IMR-90 (cell line): Measurements from ENCODE around the gene TRAPPC10. TPM values are rescaled to one million over a fixed set of nuclear protein-coding genes. Genes with fewer than 3 reads are reported as not detected.

Experiments used
- ATAC-seq: fragments of 200-7000 bp; cut with Tn5 transposase; 2 replicates; pipeline ENCODE4 v1.9.1; 2020; ENCODE audit warnings: low read depth, mild to moderate bottlenecking, moderate library complexity
- BruUV-seq: library from RNA; stranded (reverse); fragments of 400-500 nt; replicated peaks from 2 replicates; lab custom pipeline; 2021; lab: Mats Ljungman, UMichigan
- CTCF ChIA-PET: fragments of 300-600 bp; formaldehyde crosslinking; extraction: SDS; loops from one replicate; lab custom pipeline; 2021; ENCODE audit warnings: antibody characterized with exemption; lab: Yijun Ruan, JAX
- POLR2A ChIA-PET: fragments of 300-600 bp; sonication (Branson Sonifier 250); formaldehyde crosslinking; loops from one replicate; lab custom pipeline; 2022; ENCODE audit warnings: antibody characterized with exemption; ENCODE audit not compliant: unreplicated experiment; lab: Charles Lee
- DNase-seq: peaks from one replicate; pipeline ENCODE4 v3.0.0; 2013
- H2AFZ ChIP-seq: replicated peaks from 2 replicates; pipeline ENCODE3; 2013; ENCODE audit warnings: low read length, mild to moderate bottlenecking; ENCODE audit not compliant: poor library complexity
- H2AK5ac ChIP-seq: 2 replicates; pipeline ENCODE4 v1.6.1; 2013; ENCODE audit warnings: low read depth, low read length, inconsistent platforms
- H2AK9ac ChIP-seq: replicated peaks from 2 replicates; pipeline ENCODE3; 2013; ENCODE audit warnings: mild to moderate bottlenecking, low read depth, low read length, moderate library complexity; ENCODE audit not compliant: poor library complexity
- H2BK120ac ChIP-seq: 2 replicates; pipeline ENCODE4 v1.6.1; 2013; ENCODE audit warnings: low read depth, low read length, inconsistent platforms
- H2BK15ac ChIP-seq: 3 replicates; pipeline ENCODE4 v1.6.1; 2013; ENCODE audit warnings: low read depth, low read length, inconsistent platforms
- H2BK20ac ChIP-seq: 2 replicates; pipeline ENCODE4 v1.6.1; 2013; ENCODE audit warnings: low read depth, mild to moderate bottlenecking, inconsistent platforms, low read length, moderate library complexity
- H2BK5ac ChIP-seq: 2 replicates; pipeline ENCODE4 v1.6.1; 2013; ENCODE audit warnings: mild to moderate bottlenecking, low read depth, low read length, inconsistent platforms; ENCODE audit not compliant: poor library complexity, severe bottlenecking
- H3K14ac ChIP-seq: replicated peaks from 2 replicates; pipeline ENCODE4 v1.6.1; 2013; ENCODE audit warnings: low read depth, low read length, inconsistent platforms
- H3K18ac ChIP-seq: 2 replicates; pipeline ENCODE4 v1.6.1; 2013; ENCODE audit warnings: low read depth, low read length, control low read depth
- H3K23ac ChIP-seq: 2 replicates; pipeline ENCODE4 v1.6.1; 2013; ENCODE audit warnings: low read depth, low read length, inconsistent platforms
- H3K27ac ChIP-seq: 2 replicates; pipeline ENCODE4 v1.5.1; 2013; ENCODE audit warnings: mild to moderate bottlenecking, control low read depth, low read length; ENCODE audit not compliant: insufficient read depth
- H3K27me3 ChIP-seq: 2 replicates; pipeline ENCODE4 v1.6.1; 2013; ENCODE audit warnings: low read length; ENCODE audit not compliant: control insufficient read depth, insufficient read depth
- H3K36me3 ChIP-seq: 2 replicates; pipeline ENCODE4 v1.6.1; 2013; ENCODE audit warnings: low read length, mixed read lengths; ENCODE audit not compliant: control insufficient read depth, insufficient read depth
- H3K4ac ChIP-seq: 2 replicates; pipeline ENCODE4 v1.6.1; 2013; ENCODE audit warnings: low read depth, low read length, inconsistent platforms
- H3K4me1 ChIP-seq: 2 replicates; pipeline ENCODE4 v1.6.1; 2013; ENCODE audit warnings: low read length, mixed read lengths; ENCODE audit not compliant: control insufficient read depth, insufficient read depth
- H3K4me2 ChIP-seq: 2 replicates; pipeline ENCODE4 v1.6.1; 2013; ENCODE audit warnings: low read depth, mild to moderate bottlenecking, control low read depth, low read length, moderate library complexity
- H3K4me3 ChIP-seq: 2 replicates; pipeline ENCODE4 v1.5.1; 2013; ENCODE audit warnings: low read depth, mild to moderate bottlenecking, control low read depth, low read length, moderate library complexity; ENCODE audit not compliant: insufficient read depth
- H3K56ac ChIP-seq: 2 replicates; pipeline ENCODE4 v1.6.1; 2013; ENCODE audit warnings: low read length, inconsistent platforms; ENCODE audit not compliant: insufficient read depth; ENCODE audit errors: extremely low read depth
- H3K79me1 ChIP-seq, 2 experiments: 2 replicates each; pipeline ENCODE4 v1.6.1; 2013; ENCODE audit warnings: low read length in 2 of 2, inconsistent platforms in 1 of 2, low read depth in 1 of 2
- H3K9ac ChIP-seq: 2 replicates; pipeline ENCODE4 v1.6.1; 2013; ENCODE audit warnings: low read depth, low read length, control low read depth
- H3K9me1 ChIP-seq: 2 replicates; pipeline ENCODE4 v1.6.1; 2013; ENCODE audit warnings: low read length, inconsistent platforms; ENCODE audit not compliant: insufficient read depth
- H3K9me3 ChIP-seq: 2 replicates; pipeline ENCODE4 v1.6.1; 2013; ENCODE audit warnings: low read length; ENCODE audit not compliant: control insufficient read depth, insufficient read depth
- H4K20me1 ChIP-seq: 2 replicates; pipeline ENCODE4 v1.6.1; 2013; ENCODE audit warnings: low read length, inconsistent platforms; ENCODE audit not compliant: insufficient read depth
- H4K5ac ChIP-seq: 2 replicates; pipeline ENCODE4 v1.6.1; 2013; ENCODE audit warnings: mild to moderate bottlenecking, low read depth, low read length, control low read depth
- H4K8ac ChIP-seq, 2 experiments: 2 replicates each; pipeline ENCODE4 v1.6.1; 2013; ENCODE audit warnings: low read depth in 2 of 2, low read length in 2 of 2, control low read depth in 1 of 2, inconsistent platforms in 1 of 2
- H4K91ac ChIP-seq: 2 replicates; pipeline ENCODE4 v1.6.1; 2013; ENCODE audit warnings: low read depth, low read length, inconsistent platforms; ENCODE audit not compliant: insufficient read depth
- RCOR1 ChIP-seq: IDR thresholded peaks from 2 replicates; pipeline ENCODE4 v1.6.1; 2012; ENCODE audit warnings: mild to moderate bottlenecking, low read length, improper control_type of control experiment; ENCODE audit not compliant: insufficient replicate concordance
- WGBS, 2 experiments: methylation state at CpG; one replicate each; pipeline versions ENCODE4 v1.1.5 to v1.1.7; 2013; ENCODE audit warnings: missing lambda C conversion rate in 2 of 2; ENCODE audit not compliant: insufficient read length in 1 of 2; ENCODE audit errors: extremely low coverage in 2 of 2; 5-methylcytosine and 5-hydroxymethylcytosine counted together
- dilution Hi-C: fragments of 300-500 bp; cut with HindIII; formaldehyde crosslinking; loops from one replicate; pipeline ENCODE4 v1.14.3; 2018; ENCODE audit warnings: low sequenced_read_pairs; ENCODE audit not compliant: unreplicated experiment
- in situ Hi-C: fragments of 300-500 bp; cut with MboI; formaldehyde crosslinking; loops from 3 replicates; pipeline ENCODE4 v1.14.3; 2019; ENCODE audit warnings: low sequenced_read_pairs, inconsistent platforms, mixed read lengths
- intact Hi-C: fragments of 100-400 bp; cut with micrococcal nuclease; formaldehyde crosslinking; loops from 2 replicates; pipeline ENCODE4 v1.10.0; 2022
- polyA plus RNA-seq, 3 experiments: library from polyadenylated mRNA; depleted of rRNA; stranded (reverse); fragments of >200 nt; gene quantifications; 2 replicates each; pipeline ENCODE4 v1.2.3, GENCODE V29; 2012; ENCODE audit warnings: low replicate concordance in 1 of 3
- total RNA-seq: library from RNA; depleted of rRNA; stranded (reverse); fragments of >200 nt; gene quantifications from 2 replicates; pipeline ENCODE4 v1.2.3, GENCODE V29; 2012
- TF ChIP-seq, protein P1 (sequence below): fragments of 150-350 bp; IDR thresholded peaks from 2 replicates; pipeline ENCODE4 v1.6.1; 2017; ENCODE audit warnings: mild to moderate bottlenecking, antibody characterized with exemption, low read length, low read depth

TRAPPC10 gene
- total and polyA plus RNA-seq, 2 of the 4 experiments (the other 2 are of a cell fraction): 17.8 to 18.1 TPM

DNA sequence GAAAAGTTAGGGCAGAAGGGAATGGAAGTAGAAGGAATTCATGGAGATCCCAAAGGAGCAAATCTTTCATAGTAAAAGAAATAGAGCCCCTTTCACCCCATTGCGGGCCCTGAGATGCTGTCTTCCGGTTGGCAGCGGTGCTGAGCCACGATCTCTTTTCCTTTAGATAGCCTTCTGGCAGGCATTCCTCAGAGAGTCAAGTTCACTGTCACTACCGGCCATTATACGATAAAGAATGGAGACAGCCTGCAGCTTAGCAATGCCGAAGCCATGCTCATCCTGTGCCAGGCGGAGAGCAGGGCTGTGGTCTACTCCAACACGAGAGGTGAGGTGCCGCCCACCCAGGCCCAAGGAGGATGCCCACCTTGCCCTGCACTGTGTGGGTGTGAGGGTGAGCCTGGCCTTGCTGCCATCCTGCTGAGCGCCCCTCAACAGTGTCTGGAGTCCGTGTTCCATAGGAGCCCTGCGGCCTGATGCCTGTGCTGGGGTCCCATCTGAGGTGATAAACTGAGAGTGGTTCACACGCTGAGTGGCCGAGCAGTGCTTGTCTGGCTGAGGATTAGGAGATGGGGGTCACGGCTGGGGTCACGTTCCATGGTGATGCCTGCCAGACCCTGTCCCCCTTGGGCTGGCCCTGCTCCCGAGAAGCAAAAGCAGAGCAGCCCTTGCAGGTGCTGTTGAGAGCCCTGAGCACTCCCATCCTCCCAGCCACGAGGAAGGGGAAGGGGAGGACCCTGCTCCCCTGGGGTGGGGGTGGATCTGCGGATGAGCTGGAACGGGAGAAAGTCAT, 74.7 kb downstream of the TRAPPC10 start (continued):
- TF ChIP-seq, protein P1, sequence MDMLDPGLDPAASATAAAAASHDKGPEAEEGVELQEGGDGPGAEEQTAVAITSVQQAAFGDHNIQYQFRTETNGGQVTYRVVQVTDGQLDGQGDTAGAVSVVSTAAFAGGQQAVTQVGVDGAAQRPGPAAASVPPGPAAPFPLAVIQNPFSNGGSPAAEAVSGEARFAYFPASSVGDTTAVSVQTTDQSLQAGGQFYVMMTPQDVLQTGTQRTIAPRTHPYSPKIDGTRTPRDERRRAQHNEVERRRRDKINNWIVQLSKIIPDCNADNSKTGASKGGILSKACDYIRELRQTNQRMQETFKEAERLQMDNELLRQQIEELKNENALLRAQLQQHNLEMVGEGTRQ: no peak

DNA sequence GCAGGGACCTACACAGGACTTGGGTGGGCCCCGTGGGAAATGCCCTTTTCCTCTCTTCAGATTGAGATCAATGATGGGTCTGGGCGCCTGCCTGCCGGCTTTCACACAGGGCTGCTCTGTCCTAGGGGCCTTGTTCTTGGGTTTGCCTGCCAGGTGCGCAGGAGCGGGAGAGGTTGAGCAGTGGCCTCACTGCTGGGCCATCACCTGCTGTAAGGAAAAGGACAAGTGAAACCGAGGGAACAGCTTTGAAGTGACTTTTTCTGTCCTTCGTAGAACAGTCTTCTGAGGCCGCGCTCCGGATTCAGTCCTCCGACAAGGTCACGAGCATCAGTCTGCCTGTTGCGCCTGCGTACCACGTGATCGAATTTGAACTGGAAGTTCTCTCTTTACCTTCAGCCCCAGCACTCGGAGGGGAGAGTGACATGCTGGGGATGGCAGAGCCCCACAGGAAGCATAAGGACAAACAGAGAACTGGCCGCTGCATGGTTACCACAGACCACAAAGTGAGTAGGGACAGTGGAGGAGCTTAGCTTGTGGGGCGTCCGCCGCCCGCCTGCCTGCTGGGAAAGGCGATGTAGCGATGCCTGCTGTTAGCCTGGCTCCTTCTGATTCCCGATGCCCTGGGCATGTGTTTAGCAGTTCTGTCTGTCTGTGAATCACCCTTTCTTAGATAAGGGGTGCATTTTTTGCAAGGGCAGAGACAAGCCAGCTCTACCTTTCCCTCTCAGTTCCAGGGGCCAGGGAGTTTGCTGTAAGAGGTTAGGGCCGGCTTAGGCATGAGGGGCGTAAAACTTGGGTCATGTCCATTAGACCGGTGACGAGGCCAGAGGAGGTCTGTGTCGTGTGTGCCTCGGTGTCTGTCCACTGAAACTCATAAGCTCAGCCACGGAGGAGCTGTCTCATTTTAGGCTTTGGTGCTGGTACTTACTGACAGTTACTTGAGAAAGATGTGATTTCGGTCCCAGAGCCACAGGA, 75.6 kb downstream of the TRAPPC10 start:
- Histone ChIP-seq H3K27ac (no peak overlapping the region), H4K5ac (no peak overlapping the region), H3K27me3 (no peaks in the 10 kb centered on the region), H3K4ac (no peak overlapping the region), H3K14ac (no peak overlapping the region), H2BK120ac (no peak overlapping the region), H4K20me1 (peaks cover 4% of the 10 kb centered on the region; the same call in 1 of the 2 replicates), H3K9me1 (peaks cover 11% of the 10 kb centered on the region; the same call in 1 of the 2 replicates), H2BK5ac (no peak overlapping the region), H2BK15ac (no peak overlapping the region), H3K4me1 (no peaks in the 10 kb centered on the region), H4K91ac (no peak overlapping the region), H3K4me3 (no peak overlapping the region), H3K36me3 (peaks cover 66% of the 10 kb centered on the region), H3K4me2 (no peak overlapping the region), H2AFZ (no peak overlapping the region), H4K8ac (no peak overlapping the region), H3K79me1 (peaks cover 7 to 33% of the 10 kb centered on the region in 2 experiments), H3K9me3 (no peaks in the 10 kb centered on the region), H3K23ac (no peak overlapping the region), H3K18ac (no peak overlapping the region), H2BK20ac (no peak overlapping the region), H3K9ac (no peak overlapping the region), H3K56ac (no peak overlapping the region), H2AK5ac (no peak overlapping the region), H2AK9ac (no peak overlapping the region)
- no peak for TF ChIP-seq RCOR1
- ChIA-PET POLR2A (no interaction called here), CTCF (no interaction called here)
- ATAC-seq (no peak), DNase-seq (no peak)
- 97% methylated on average over 14 of the region's 33 CpGs; no CpG with 5 or more reads in 1 of the 2 experiments for WGBS, 2 experiments
- intact Hi-C loops: no loop called here
- dilution Hi-C loops: no loop called here
- in situ Hi-C loops: no loop called here
- no TSS peak for BruUV-seq
